Lower leg skin (tissue), 4 donors: ENCODE results near the gene ORAI3. TPM values are rescaled to one million over a fixed set of nuclear protein-coding genes. Genes with fewer than 3 reads are reported as not detected.

Experiments
- DNase-seq, 2 donors: peaks; one replicate each; pipeline ENCODE4 v3.0.0-alpha.2; 2019; ENCODE audit warnings: low spot score in 2 of 2
- H3K4me3 ChIP-seq: fragments of 200-600 bp; sonication (generic); 2 replicates; pipeline ENCODE4 v1.5.1; 2017; ENCODE audit warnings: mild to moderate bottlenecking, low read depth; ENCODE audit not compliant: poor library complexity, severe bottlenecking
- POLR2A ChIP-seq, 2 donors: fragments of 450-650 bp; IDR thresholded peaks; one replicate each; pipeline ENCODE4 v1.6.1; 2016 to 2017; ENCODE audit warnings: antibody characterized with exemption in 2 of 2, mild to moderate bottlenecking in 1 of 2, moderate library complexity in 1 of 2
- WGBS, 2 donors: methylation state at CpG; one replicate each; pipeline ENCODE4 v1.1.5; 2018; 5-methylcytosine and 5-hydroxymethylcytosine counted together
- intact Hi-C: fragments of 100-400 bp; cut with DNase I; formaldehyde crosslinking; loops from one replicate; pipeline ENCODE4 v1.15.0; 2023; ENCODE audit warnings: low total_unique reads
- total RNA-seq, 4 donors: library from RNA; depleted of rRNA; stranded (reverse); fragments of >200 nt; gene quantifications; one replicate each; pipeline ENCODE4 v1.1.0, GENCODE V29; 2016
- TF ChIP-seq, protein P1 (sequence below), 3 donors: fragments of 450-650 bp; IDR thresholded peaks; one replicate each; pipeline ENCODE4 v1.5.1; 2016; ENCODE audit warnings: antibody characterized with exemption in 3 of 3, mild to moderate bottlenecking in 3 of 3, moderate library complexity in 2 of 3

The ORAI3 gene
- total RNA-seq, 4 donors from 2014 or later, result 22.9 to 37.7 (median 34.6) TPM

DNA sequence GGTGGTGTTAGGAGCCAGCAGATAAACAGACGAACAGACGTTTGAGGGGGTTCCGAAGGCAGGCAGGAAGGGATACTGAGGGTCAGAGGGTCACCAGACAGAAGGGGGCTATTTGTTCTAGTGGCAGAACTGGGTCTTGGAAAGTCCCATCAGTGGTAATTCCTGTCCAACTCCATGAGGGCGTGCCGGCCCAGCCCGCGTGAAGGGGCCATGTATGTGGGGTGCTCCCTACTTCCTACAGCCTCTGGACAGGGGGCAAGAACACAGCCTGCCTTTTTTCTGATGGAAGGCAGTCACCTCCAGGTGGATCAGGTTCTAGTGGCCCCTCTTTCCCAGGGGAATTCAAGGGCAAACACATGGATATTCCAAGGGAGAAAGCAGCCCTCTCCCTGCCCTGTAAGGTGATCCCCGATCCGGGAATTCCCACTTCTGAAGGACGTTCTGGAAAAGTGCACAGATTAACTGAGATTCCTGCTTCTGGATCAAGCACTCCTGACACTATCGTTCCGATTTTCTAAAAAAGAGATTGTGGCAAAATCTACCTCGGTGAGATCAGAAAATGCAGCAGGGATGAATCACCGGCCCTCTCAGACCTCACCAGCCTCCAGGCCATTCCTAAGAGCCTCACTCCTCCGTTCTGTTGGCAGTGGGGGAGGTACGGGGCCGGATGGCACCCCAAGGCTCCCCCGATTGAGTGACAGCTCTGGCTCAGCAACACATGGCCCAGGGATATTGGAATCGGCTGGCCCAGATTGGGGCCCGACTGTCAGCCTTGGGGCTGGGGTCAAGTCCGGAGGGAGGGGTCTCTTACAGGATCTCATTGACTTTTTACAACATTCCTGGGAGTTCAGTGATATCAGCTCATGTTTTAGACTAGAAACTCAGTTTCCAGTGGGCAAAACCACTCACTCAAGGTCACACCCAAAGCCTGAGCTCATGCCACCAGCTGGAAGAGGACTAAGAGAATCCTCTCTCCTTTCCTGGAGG lies 49.1 kb downstream of the ORAI3 start:
- WGBS, 2 donors, result 37 to 53% methylated on average over 21 of the region's 21 CpGs
- DNase-seq, result no peak
- TF ChIP-seq, protein P1, sequence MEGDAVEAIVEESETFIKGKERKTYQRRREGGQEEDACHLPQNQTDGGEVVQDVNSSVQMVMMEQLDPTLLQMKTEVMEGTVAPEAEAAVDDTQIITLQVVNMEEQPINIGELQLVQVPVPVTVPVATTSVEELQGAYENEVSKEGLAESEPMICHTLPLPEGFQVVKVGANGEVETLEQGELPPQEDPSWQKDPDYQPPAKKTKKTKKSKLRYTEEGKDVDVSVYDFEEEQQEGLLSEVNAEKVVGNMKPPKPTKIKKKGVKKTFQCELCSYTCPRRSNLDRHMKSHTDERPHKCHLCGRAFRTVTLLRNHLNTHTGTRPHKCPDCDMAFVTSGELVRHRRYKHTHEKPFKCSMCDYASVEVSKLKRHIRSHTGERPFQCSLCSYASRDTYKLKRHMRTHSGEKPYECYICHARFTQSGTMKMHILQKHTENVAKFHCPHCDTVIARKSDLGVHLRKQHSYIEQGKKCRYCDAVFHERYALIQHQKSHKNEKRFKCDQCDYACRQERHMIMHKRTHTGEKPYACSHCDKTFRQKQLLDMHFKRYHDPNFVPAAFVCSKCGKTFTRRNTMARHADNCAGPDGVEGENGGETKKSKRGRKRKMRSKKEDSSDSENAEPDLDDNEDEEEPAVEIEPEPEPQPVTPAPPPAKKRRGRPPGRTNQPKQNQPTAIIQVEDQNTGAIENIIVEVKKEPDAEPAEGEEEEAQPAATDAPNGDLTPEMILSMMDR (IDR thresholded peaks at IDR 0.05), result no peak
- no peak for TF ChIP-seq POLR2A (IDR thresholded peaks at IDR 0.05)
- peak overlapping the region; percentile 34 for H3K4me3 ChIP-seq
- intact Hi-C loops, result no loop called here

DNA sequence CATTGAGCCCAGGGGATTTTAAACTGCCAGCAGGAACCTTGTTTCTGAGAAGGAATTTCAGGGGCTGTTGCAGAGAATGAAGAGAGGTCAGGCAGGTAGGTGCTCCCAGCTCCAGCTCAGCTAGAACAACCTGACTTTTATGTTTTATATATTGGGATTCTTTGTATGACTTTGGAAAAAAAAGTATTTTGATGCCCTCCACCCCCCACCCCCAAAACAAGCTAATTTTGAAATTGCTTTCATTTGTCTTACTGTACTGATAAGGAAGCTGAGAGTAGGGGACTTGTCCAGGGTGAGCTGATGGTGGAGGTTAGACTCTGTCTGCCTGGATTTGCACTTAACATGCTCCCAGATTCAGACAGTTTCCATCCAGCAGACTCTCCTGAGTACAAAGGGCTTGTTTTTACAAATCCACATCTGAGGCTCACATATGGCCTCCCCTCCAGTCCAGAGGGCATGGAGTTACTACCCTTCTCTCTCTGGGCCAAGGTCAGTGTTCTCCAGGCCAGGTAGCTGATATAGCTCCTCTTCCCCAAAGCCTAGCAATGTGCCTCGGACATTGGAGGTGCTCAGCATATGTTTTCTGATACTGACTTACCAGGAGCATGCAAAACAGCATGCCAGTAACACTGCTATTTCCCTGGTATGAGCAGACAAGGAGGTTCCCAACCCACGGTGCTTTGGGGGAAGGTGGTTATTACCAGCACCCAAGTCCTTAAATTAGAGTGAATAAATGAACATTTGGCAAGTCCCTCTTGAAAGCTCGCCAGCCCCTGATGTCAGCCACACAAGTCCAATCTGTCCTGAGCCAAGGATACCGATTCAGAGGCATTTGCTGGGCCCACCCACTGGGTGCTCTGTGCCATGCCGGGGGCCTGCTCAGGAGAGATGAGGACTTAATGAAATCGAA lies 50.2 kb downstream of the ORAI3 start:
- WGBS, 2 donors, result 51% methylated on average over 6 of the region's 6 CpGs
- TF ChIP-seq, protein P1 (IDR thresholded peaks at IDR 0.05), result no peak
- TF ChIP-seq POLR2A (IDR thresholded peaks at IDR 0.05), result no peak
- H3K4me3 ChIP-seq, result no peak overlapping the region
- intact Hi-C loops, result no loop called here
- peak in 1 of 2 donors; percentile 83 for DNase-seq

DNA sequence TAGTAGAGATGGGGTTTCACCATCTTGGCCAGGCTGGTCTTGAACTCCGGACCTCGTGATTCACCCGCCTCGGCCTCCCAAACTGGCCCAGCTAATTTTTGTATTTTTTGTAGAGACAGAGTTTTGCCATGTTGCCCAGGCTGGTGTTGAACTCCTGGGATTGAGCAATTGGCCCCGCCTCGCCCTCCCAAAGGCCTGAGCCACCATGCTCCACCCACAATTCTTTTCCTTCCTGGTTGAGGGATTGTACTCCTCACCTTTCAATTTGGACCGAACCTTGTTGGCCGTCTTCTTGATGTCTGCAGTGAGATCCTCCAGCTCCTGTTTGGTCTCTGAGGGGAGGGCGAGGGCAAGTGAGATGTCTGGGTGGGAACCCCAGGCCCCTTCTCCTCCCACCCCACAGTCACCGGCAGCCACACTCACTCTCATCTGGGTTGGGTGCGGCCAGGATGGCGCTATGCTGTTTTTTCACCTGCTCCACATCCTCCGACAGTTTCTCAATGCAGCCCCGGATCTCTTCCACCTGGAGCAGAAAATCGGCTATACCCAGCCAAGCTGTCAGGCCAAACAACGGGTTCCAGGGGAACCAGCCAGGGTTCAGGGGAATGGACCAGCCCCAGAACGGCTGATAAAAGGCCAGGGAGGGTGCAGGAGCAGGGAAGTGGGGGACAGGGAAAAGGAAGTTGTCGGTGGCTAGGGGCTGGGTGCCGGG lies 52.0 kb downstream of the ORAI3 start:
- H3K4me3 ChIP-seq, result no peak overlapping the region
- peak in 1 of 2 donors; percentile 78 for DNase-seq
- intact Hi-C loops, result no loop called here
- no peak for TF ChIP-seq POLR2A (IDR thresholded peaks at IDR 0.05)
- TF ChIP-seq, protein P1 (IDR thresholded peaks at IDR 0.05), result no peak
- WGBS, 2 donors, result 52 to 73% methylated on average over 19 of the region's 19 CpGs

DNA sequence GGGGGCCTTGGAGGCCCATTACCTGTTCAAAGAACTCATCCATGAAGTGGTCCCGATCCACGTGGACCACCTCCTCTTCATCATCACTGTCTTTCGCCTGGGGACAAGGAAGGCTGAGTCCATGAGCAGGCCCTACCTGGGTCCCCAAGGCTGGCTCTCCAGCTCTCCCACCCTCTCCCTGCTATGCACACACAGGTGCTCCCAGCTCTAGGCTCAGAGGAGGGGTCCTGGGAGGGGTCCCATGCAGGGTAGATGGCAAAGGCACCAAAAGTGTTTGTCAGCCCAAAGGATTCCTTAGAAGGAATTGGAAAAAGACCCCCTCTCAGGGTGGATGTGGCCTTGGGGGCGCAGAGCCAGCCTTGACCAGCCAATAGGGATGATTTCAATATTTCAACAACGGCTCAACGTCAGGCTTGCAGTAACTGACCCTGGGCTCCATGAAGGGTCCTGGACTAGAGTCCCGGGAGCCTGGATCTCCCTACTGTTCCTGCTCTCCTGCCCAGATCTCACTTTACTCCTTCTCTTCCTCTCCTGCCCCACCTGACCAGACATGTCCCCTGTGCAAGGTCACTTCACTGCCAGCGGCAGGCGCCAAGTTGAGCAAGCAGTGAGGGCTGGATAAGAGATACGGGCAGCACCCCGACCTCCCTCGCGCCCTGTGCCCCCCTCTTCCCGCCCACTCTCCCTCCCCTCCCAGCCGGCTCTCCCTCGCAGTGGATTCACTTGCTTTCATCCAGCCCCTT lies 52.8 kb downstream of the ORAI3 start:
- 49 to 50% methylated on average over 16 of the region's 16 CpGs for WGBS, 2 donors
- TF ChIP-seq POLR2A (IDR thresholded peaks at IDR 0.05), result no peak
- TF ChIP-seq, protein P1 (IDR thresholded peaks at IDR 0.05), result no peak
- no peak overlapping the region for H3K4me3 ChIP-seq
- intact Hi-C loops, result no loop called here
- no peak for DNase-seq

DNA sequence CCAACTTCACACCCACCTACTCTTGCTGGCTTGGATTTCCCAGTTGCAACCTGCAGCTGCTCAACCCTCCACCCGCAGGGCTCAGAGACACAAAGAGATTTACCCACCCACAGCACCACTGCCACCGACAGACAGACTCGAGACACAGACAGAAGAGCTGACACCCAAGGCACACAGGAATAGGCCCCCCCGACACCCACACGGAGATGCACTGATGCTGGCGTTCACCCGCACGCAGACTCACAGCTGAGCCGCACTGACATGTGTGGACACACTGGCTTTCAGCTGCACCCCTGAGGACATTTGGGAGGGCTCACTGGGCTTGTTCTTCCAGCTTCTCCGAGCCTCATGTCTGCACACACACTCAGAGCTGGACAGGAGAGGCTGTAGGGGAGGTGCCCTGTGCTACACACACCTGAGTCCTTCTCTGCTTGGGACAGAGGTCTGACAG lies 53.4 kb downstream of the ORAI3 start:
- TF ChIP-seq, protein P1 (IDR thresholded peaks at IDR 0.05), result no peak
- TF ChIP-seq POLR2A (IDR thresholded peaks at IDR 0.05), result no peak
- H3K4me3 ChIP-seq, result no peak overlapping the region
- WGBS, 2 donors, result 35 to 54% methylated on average over 9 of the region's 10 CpGs
- intact Hi-C loops, result no loop called here
- DNase-seq, result peak in 1 of 2 donors; percentile 84
